Ascending aorta (tissue), 2 donors: ENCODE results near the gene SLC39A2. TPM values are rescaled to one million over a fixed set of nuclear protein-coding genes. Genes with fewer than 3 reads are reported as not detected.
A peak's percentile ranks its signal among the peaks of the same experiment; 100 is the strongest.

Experiments used
- DNase-seq, 2 donors: peaks; one replicate each; pipeline ENCODE4 v3.0.0-alpha.2; 2019; ENCODE audit warnings: low spot score in 2 of 2
- H3K27ac ChIP-seq, 2 donors: fragments of 200-600 bp; sonication (generic); one replicate each; pipeline ENCODE4 v1.5.1; 2016 to 2017; ENCODE audit warnings: mild to moderate bottlenecking in 1 of 2
- H3K27me3 ChIP-seq: fragments of 200-600 bp; sonication (generic); one replicate; pipeline ENCODE4 v1.5.1; 2017
- H3K36me3 ChIP-seq, 2 donors: fragments of 200-600 bp; sonication (generic); one replicate each; pipeline ENCODE4 v1.5.1; 2016
- H3K4me1 ChIP-seq, 2 donors: fragments of 200-600 bp; sonication (generic); one replicate each; pipeline ENCODE4 v1.5.1; 2016 to 2017; ENCODE audit warnings: mild to moderate bottlenecking in 1 of 2
- H3K4me3 ChIP-seq, 2 donors: fragments of 200-600 bp; sonication (generic); one replicate each; pipeline ENCODE4 v1.5.1; 2016 to 2017; ENCODE audit warnings: mild to moderate bottlenecking in 1 of 2
- H3K9me3 ChIP-seq, 2 donors: fragments of 200-600 bp; sonication (generic); one replicate each; pipeline ENCODE4 v1.5.1; 2016
- CTCF ChIP-seq, 3 experiments: fragments of 200-600 bp in 2 of 3; fragments of 450-650 bp in 1 of 3; sonication (generic) in 2 of 3; IDR thresholded peaks; one replicate each; pipeline ENCODE4 v1.5.1; 2016 to 2019; ENCODE audit warnings: antibody characterized with exemption in 3 of 3, mild to moderate bottlenecking in 1 of 3, moderate library complexity in 1 of 3
- intact Hi-C: fragments of 100-400 bp; cut with DNase I; formaldehyde crosslinking; loops from one replicate; pipeline ENCODE4 v1.15.1; 2023
- total RNA-seq: library from RNA; depleted of rRNA; stranded (reverse); fragments of >200 nt; gene quantifications from one replicate; pipeline ENCODE4 v1.1.0, GENCODE V29; 2016

SLC39A2 gene
- total RNA-seq, 1 donor from 2014 or later = not detected

- peaks cover 6 to 20% of the 10 kb centered on the region in 2 donors for H3K4me1 ChIP-seq
- no peak for TF ChIP-seq CTCF (IDR thresholded peaks at IDR 0.05)
- H3K36me3 ChIP-seq = peaks cover 19 to 33% of the 10 kb centered on the region in 2 donors
- peak overlapping the region; percentile 67 to 93 for H3K4me3 ChIP-seq
- H3K9me3 ChIP-seq = no peaks in the 10 kb centered on the region
- H3K27me3 ChIP-seq = no peaks in the 10 kb centered on the region
- intact Hi-C loops = no loop called here
- DNase-seq = no peak
- H3K27ac ChIP-seq = peak overlapping the region; percentile 84 to 88
Observed at GRCh38 chr14:21023174-21023573, 24.1 kb downstream of the SLC39A2 start.

- Histone ChIP-seq H3K4me1 (peaks cover 6 to 20% of the 10 kb centered on the region in 2 donors), H3K4me3 (peak overlapping the region; percentile 67 to 93), H3K27me3 (no peaks in the 10 kb centered on the region), H3K36me3 (peaks cover 11 to 24% of the 10 kb centered on the region in 2 donors), H3K9me3 (no peaks in the 10 kb centered on the region), H3K27ac (peak overlapping the region; percentile 84 to 88)
- intact Hi-C loops = no loop called here
- TF ChIP-seq CTCF (IDR thresholded peaks at IDR 0.05) = no peak
- no peak for DNase-seq
Observed at GRCh38 chr14:21023817-21024584, 24.9 kb downstream of the SLC39A2 start.

GRCh38 chr14:21024585-21025370, 25.7 kb downstream of the SLC39A2 start, which contains the start of gene NDRG2:
Gene NDRG2 (minus strand): TSS chr14:21025061. CDS start chr14:21023315, 1,746 bp downstream.
- peak within 1 kb of the TSS; percentile 84 to 88 for H3K27ac ChIP-seq
- DNase-seq = peak in 1 of 2 donors; percentile 85
- peaks cover 5 to 17% of the 10 kb centered on the region in 2 donors for H3K36me3 ChIP-seq
- intact Hi-C loops = loop anchor here (1.0 to 5.0 kb wide), 2 partner anchors 35 to 412 kb away; partner anchors contain the start of gene METTL17
- no peak for TF ChIP-seq CTCF (IDR thresholded peaks at IDR 0.05)
- H3K27me3 ChIP-seq = no peaks in the 10 kb centered on the region
- no peaks in the 10 kb centered on the region for H3K9me3 ChIP-seq
- H3K4me3 ChIP-seq = peak within 1 kb of the TSS; percentile 67 to 93
- H3K4me1 ChIP-seq = peaks cover 6 to 20% of the 10 kb centered on the region in 2 donors

- Histone ChIP-seq H3K27ac (peak overlapping the region; percentile 84 to 88), H3K36me3 (peaks cover 0 to 11% of the 10 kb centered on the region in 2 donors), H3K4me1 (peaks cover 6 to 20% of the 10 kb centered on the region in 2 donors), H3K27me3 (no peaks in the 10 kb centered on the region), H3K9me3 (no peaks in the 10 kb centered on the region), H3K4me3 (peak overlapping the region; percentile 67 to 93)
- DNase-seq = peak in 1 of 2 donors; percentile 81
- intact Hi-C loops = loop anchor here (1.0 to 5.0 kb wide), 3 partner anchors 14 to 413 kb away; partner anchors contain the start of gene METTL17
- TF ChIP-seq CTCF (IDR thresholded peaks at IDR 0.05) = no peak
Observed at GRCh38 chr14:21025371-21026273, 26.5 kb downstream of the SLC39A2 start.
